Progenitor cell of endocrine pancreas (in vitro differentiated cells): Measurements from ENCODE around the gene FAR2. TPM values are rescaled to one million over a fixed set of nuclear protein-coding genes. Genes with fewer than 3 reads are reported as not detected.

ENCODE experiments used
- DNase-seq: peaks from one replicate; pipeline ENCODE4 v3.0.0; 2021; ENCODE audit warnings: low spot score; ENCODE audit not compliant: unreplicated experiment
- H3K27ac Mint-ChIP-seq: 2 replicates; pipeline ENCODE4 v1.8.0; 2021; ENCODE audit warnings: mild to moderate bottlenecking, moderate library complexity, mixed read lengths
- H3K27me3 Mint-ChIP-seq: 2 replicates; pipeline ENCODE4 v1.8.0; 2021; ENCODE audit warnings: mixed read lengths
- H3K36me3 Mint-ChIP-seq: 2 replicates; pipeline ENCODE4 v1.8.0; 2022; ENCODE audit warnings: mixed read lengths; ENCODE audit not compliant: insufficient read depth
- H3K4me1 Mint-ChIP-seq: 2 replicates; pipeline ENCODE4 v1.8.0; 2021; ENCODE audit warnings: low read depth, mixed read lengths
- H3K4me3 Mint-ChIP-seq: 2 replicates; pipeline ENCODE4 v1.8.0; 2021; ENCODE audit warnings: low read depth, mild to moderate bottlenecking, moderate library complexity, mixed read lengths
- H3K9me3 Mint-ChIP-seq: 2 replicates; pipeline ENCODE4 v1.8.0; 2021; ENCODE audit warnings: low read depth, mixed read lengths
- total RNA-seq: library from RNA; stranded (reverse); gene quantifications from 2 replicates; pipeline ENCODE4 v1.2.1, GENCODE V29; 2021
- TF ChIP-seq, protein P1 (sequence below): fragments of 200-600 bp; sonication (generic); IDR thresholded peaks from one replicate; pipeline ENCODE4 v1.5.0; 2021; ENCODE audit warnings: antibody characterized with exemption, mild to moderate bottlenecking; ENCODE audit not compliant: unreplicated experiment

The FAR2 gene
- total RNA-seq, 1 donor from 2014 or later: 4.8 TPM

DNA sequence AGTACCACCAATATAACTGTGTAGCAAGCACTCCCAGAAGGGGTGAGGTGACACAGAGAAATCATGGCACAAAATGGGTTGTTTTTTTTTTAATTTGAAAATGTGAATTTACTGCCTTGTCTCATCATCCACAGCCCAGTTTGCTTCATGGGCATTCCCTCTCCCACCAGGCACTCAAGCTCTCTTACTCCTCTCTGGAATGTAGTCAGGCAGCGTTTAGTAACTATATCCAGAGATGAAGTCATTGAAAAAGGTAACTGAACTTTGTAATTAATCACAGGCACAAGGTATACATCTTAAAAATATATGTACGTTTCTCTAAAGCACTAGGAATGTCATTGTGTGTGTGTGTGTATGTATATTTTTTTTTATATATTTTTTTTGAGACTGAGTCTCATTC lies 91.4 kb downstream of the FAR2 start:
- TF ChIP-seq, protein P1, sequence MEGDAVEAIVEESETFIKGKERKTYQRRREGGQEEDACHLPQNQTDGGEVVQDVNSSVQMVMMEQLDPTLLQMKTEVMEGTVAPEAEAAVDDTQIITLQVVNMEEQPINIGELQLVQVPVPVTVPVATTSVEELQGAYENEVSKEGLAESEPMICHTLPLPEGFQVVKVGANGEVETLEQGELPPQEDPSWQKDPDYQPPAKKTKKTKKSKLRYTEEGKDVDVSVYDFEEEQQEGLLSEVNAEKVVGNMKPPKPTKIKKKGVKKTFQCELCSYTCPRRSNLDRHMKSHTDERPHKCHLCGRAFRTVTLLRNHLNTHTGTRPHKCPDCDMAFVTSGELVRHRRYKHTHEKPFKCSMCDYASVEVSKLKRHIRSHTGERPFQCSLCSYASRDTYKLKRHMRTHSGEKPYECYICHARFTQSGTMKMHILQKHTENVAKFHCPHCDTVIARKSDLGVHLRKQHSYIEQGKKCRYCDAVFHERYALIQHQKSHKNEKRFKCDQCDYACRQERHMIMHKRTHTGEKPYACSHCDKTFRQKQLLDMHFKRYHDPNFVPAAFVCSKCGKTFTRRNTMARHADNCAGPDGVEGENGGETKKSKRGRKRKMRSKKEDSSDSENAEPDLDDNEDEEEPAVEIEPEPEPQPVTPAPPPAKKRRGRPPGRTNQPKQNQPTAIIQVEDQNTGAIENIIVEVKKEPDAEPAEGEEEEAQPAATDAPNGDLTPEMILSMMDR: no peak
- Mint-ChIP-seq H3K4me3 (no peak overlapping the region), H3K9me3 (no peaks in the 10 kb centered on the region), H3K36me3 (no peaks in the 10 kb centered on the region), H3K27ac (peak overlapping the region; percentile 8), H3K27me3 (no peaks in the 10 kb centered on the region), H3K4me1 (peaks cover 13% of the 10 kb centered on the region)
- DNase-seq: no peak

DNA sequence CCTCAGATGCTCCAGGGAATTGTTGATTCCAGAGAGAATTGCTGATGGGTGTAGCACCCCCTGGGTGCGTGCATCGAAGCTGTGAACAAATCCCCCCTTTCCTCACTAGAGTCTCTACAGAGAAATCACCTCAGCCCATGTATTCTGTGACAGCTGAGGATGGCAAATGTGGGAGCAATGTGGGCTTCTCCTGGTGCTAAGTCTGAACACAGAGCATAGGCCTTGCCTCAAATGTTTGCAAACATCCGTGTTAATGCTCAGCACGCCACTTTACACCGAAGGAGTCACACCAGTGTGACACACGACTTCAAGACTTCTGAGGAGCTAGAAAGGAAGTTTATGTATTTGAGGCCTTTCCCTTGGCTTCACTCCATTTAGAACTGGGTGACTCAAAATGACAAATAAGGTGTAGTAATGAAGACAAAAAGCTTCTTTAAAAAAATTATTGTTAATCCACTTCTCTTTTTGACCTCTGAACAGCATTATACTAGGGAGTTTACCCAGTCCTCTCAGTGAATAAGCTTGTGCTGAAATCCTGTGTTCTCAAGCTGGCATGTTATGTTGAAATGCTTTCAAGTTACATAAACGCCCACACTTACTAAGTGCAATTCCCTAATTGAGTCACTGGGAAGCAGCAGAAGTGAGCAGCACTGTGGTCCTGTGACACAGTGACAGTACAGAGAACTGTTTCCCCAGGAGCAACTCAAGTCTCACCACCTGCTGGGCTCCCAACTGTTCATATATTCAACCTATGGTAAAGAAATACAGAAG lies 92.9 kb downstream of the FAR2 start:
- H3K27ac Mint-ChIP-seq: no peak overlapping the region
- H3K9me3 Mint-ChIP-seq: no peaks in the 10 kb centered on the region
- DNase-seq: no peak
- no peak overlapping the region for H3K4me3 Mint-ChIP-seq
- H3K27me3 Mint-ChIP-seq: no peaks in the 10 kb centered on the region
- TF ChIP-seq, protein P1: no peak
- no peaks in the 10 kb centered on the region for H3K36me3 Mint-ChIP-seq
- H3K4me1 Mint-ChIP-seq: peaks cover 13% of the 10 kb centered on the region

DNA sequence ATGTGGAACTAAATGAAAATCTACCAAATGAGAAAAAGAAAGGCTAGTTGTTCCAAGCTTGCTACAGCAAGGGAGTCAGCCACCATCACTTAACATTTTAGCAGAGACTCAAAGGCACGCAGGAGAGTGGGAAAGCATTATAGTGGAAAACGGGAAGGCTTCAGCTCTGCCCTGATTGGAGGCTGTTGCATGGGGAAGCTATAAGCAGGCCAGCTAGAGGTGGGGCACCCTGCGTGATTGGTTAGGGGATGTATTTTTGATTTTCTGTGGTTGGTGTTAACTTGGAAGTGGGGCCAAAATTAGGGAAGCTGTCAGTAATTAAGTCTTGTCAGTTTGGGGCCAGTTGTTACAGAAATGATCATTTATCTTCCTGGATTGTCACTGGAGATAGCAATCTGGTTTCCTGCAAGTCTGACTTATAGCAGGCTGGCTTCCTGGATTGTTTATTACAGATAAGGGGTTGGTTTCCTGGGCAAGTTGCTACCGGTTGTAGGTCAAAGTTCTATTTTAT lies 93.9 kb downstream of the FAR2 start:
- no peaks in the 10 kb centered on the region for H3K36me3 Mint-ChIP-seq
- DNase-seq: no peak
- H3K4me3 Mint-ChIP-seq: no peak overlapping the region
- TF ChIP-seq, protein P1: no peak
- no peaks in the 10 kb centered on the region for H3K27me3 Mint-ChIP-seq
- peaks cover 13% of the 10 kb centered on the region for H3K4me1 Mint-ChIP-seq
- peaks cover 3% of the 10 kb centered on the region for H3K9me3 Mint-ChIP-seq
- H3K27ac Mint-ChIP-seq: no peak overlapping the region

DNA sequence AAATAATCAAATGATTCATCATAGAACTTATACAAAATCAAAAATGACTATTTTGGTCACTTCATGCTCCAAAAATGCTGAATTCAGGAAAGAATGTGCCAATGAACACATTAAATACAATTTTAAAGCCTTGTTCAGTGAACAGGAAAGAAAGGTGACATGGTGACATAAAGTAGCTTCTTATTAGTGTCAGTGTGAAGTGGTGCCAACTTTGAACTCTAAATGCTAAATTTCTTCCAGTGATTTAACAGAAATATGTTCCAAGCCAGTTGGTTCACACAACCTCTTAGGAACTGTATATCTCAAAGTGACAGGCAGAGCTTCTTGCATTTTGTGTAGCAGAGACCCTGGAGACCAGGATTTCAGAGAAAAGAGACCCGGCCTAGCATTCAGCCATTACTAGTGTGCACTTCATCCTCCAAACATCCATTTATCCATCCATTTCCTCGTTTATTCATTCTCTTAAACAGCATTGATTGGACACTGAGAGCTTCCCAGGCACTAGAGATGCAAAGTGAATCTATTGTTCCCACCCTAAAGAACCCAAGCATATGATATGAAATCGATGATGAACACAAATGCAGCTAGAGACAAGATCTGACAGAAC lies 95.2 kb downstream of the FAR2 start:
- no peak overlapping the region for H3K4me3 Mint-ChIP-seq
- DNase-seq: no peak
- H3K27me3 Mint-ChIP-seq: no peaks in the 10 kb centered on the region
- H3K4me1 Mint-ChIP-seq: peaks cover 13% of the 10 kb centered on the region
- no peak overlapping the region for H3K27ac Mint-ChIP-seq
- peaks cover 1% of the 10 kb centered on the region for H3K36me3 Mint-ChIP-seq
- H3K9me3 Mint-ChIP-seq: peaks cover 9% of the 10 kb centered on the region
- TF ChIP-seq, protein P1: no peak

DNA sequence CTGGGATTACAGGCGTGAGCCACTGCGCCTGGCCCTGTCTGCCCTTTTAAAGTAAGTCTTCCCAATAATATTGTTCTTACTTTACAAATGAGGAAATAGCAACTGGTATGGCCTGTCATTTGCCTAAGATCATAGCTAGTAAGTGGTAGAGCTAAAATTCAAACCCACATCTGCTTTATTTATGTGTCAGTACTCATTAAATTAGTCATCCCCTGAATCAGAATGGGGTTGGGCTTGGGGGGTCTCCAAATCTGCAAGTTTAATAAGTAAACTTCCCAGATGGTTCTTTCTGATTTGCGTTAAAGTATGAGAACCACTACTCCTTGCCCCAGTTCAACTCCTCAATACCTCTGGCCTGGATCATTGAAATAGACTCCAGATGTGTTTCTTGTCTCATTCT lies 96.2 kb downstream of the FAR2 start:
- H3K36me3 Mint-ChIP-seq: peaks cover 1% of the 10 kb centered on the region
- no peak for DNase-seq
- TF ChIP-seq, protein P1: no peak
- peaks cover 12% of the 10 kb centered on the region for H3K4me1 Mint-ChIP-seq
- H3K27ac Mint-ChIP-seq: no peak overlapping the region
- H3K9me3 Mint-ChIP-seq: peaks cover 10% of the 10 kb centered on the region
- H3K4me3 Mint-ChIP-seq: no peak overlapping the region
- H3K27me3 Mint-ChIP-seq: no peaks in the 10 kb centered on the region
